DOHH2 (cell line): ENCODE results near the gene PTGER3.

Source experiments
- H3F3A ChIP-seq: fragments of 200-600 bp; sonication (generic), shearing (Covaris generic); 2 replicates; pipeline ENCODE4 v1.6.0; 2016; ENCODE audit warnings: antibody characterized with exemption, mild to moderate bottlenecking; ENCODE audit not compliant: control insufficient read depth, insufficient read depth
- H3K27ac ChIP-seq: fragments of 200-600 bp; sonication (generic); 2 replicates; pipeline ENCODE4 v1.5.1; 2014; ENCODE audit warnings: low read depth, mild to moderate bottlenecking, low read length, moderate library complexity
- H3K27me3 ChIP-seq: fragments of 200-600 bp; sonication (generic); 2 replicates; pipeline ENCODE4 v1.6.1; 2014; ENCODE audit warnings: mild to moderate bottlenecking, low read length, mixed read lengths; ENCODE audit not compliant: control insufficient read depth
- H3K36me3 ChIP-seq: fragments of 200-600 bp; sonication (generic); 2 replicates; pipeline ENCODE4 v1.6.1; 2014; ENCODE audit warnings: mild to moderate bottlenecking, low read length, moderate library complexity, mixed read lengths; ENCODE audit not compliant: control insufficient read depth
- H3K4me1 ChIP-seq: fragments of 200-600 bp; sonication (generic); 2 replicates; pipeline ENCODE4 v1.6.1; 2014; ENCODE audit warnings: mild to moderate bottlenecking, low read length, mixed read lengths; ENCODE audit not compliant: control insufficient read depth
- H3K4me2 ChIP-seq: fragments of 200-600 bp; sonication (generic); 2 replicates; pipeline ENCODE4 v1.6.0; 2014; ENCODE audit warnings: mild to moderate bottlenecking, low read length, moderate library complexity
- H3K4me3 ChIP-seq: fragments of 200-600 bp; sonication (generic); 2 replicates; pipeline ENCODE4 v1.5.1; 2014; ENCODE audit warnings: mild to moderate bottlenecking, low read length, mixed read lengths
- H3K79me2 ChIP-seq: fragments of 200-600 bp; sonication (generic); 2 replicates; pipeline ENCODE4 v1.6.1; 2014; ENCODE audit warnings: mild to moderate bottlenecking, low read length, mixed read lengths; ENCODE audit not compliant: control insufficient read depth
- H3K9me2 ChIP-seq: fragments of 200-600 bp; sonication (generic); replicated peaks from 2 replicates; pipeline ENCODE4 v1.6.1; 2014; ENCODE audit warnings: mild to moderate bottlenecking, low read length, mixed read lengths; ENCODE audit not compliant: control insufficient read depth
- H3K9me3 ChIP-seq: fragments of 200-600 bp; sonication (generic); 2 replicates; pipeline ENCODE4 v1.6.1; 2014; ENCODE audit warnings: antibody characterized with exemption, low read length, mixed read lengths; ENCODE audit not compliant: control insufficient read depth, insufficient read depth
- H4K20me1 ChIP-seq: fragments of 200-600 bp; sonication (generic); 2 replicates; pipeline ENCODE4 v1.6.0; 2014; ENCODE audit warnings: low read depth, mild to moderate bottlenecking, antibody characterized with exemption, low read length, moderate library complexity; ENCODE audit not compliant: control insufficient read depth, insufficient read depth
- CTCF ChIP-seq: fragments of 200-600 bp; sonication (generic); IDR thresholded peaks from one replicate; pipeline ENCODE4 v1.5.1; 2014; ENCODE audit warnings: antibody characterized with exemption, mild to moderate bottlenecking, low read depth, low read length; ENCODE audit not compliant: poor library complexity, severe bottlenecking
- EZH2phosphoT487 ChIP-seq: fragments of 200-600 bp; sonication (generic); IDR thresholded peaks from 2 replicates; pipeline ENCODE4 v1.6.1; 2017; ENCODE audit warnings: borderline replicate concordance, mild to moderate bottlenecking, antibody characterized with exemption, low read length, moderate library complexity, mixed read lengths

The PTGER3 gene

GRCh38 chr1:70966018-70966638 is 81.5 kb downstream of the PTGER3 start:
- H3K4me2 ChIP-seq, result no peak overlapping the region
- no peak for TF ChIP-seq CTCF
- TF ChIP-seq EZH2phosphoT487, result no peak

DNA sequence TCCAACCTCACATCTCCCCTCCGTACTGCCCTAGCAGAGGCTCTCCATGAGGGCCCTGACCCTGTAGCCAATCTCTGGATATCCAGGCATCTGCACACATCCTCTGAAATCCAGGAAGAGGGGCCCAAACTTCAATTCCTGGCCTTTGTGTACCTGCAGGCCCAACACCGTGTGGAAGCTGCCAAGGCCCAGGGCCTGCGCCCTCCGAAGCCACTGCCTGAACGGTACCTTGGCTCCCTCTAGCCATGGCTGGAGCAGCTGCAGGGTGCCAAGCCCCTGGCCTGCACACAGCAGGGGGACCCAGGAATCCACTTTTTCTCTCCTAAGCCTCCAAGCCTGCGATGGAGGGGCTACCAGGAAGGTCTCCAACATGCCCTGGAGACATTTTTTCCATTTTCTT is 84.2 kb downstream of the PTGER3 start:
- Histone ChIP-seq H3K27me3 (no peaks in the 10 kb centered on the region), H3K4me3 (no peak overlapping the region), H3K4me1 (no peaks in the 10 kb centered on the region), H4K20me1 (no peaks in the 10 kb centered on the region), H3K36me3 (no peaks in the 10 kb centered on the region), H3K4me2 (no peak overlapping the region), H3K27ac (no peak overlapping the region), H3F3A (no peaks in the 10 kb centered on the region), H3K9me2 (no peaks in the 10 kb centered on the region), H3K9me3 (no peaks in the 10 kb centered on the region), H3K79me2 (no peaks in the 10 kb centered on the region)
- TF ChIP-seq EZH2phosphoT487 (no peak), CTCF (no peak)

More at GRCh38 chr1:70966018-70966638, 81.5 kb downstream of the PTGER3 start:
- Histone ChIP-seq H3K9me3 (no peaks in the 10 kb centered on the region), H3K27me3 (no peaks in the 10 kb centered on the region), H3K79me2 (no peaks in the 10 kb centered on the region), H4K20me1 (no peaks in the 10 kb centered on the region), H3K4me3 (no peak overlapping the region), H3K4me1 (no peaks in the 10 kb centered on the region), H3K27ac (no peak overlapping the region), H3K36me3 (no peaks in the 10 kb centered on the region), H3K9me2 (no peaks in the 10 kb centered on the region), H3F3A (no peaks in the 10 kb centered on the region)

GRCh38 chr1:70961374-70961975 is 86.1 kb downstream of the PTGER3 start:
- no peaks in the 10 kb centered on the region for H3K9me2 ChIP-seq
- H3K4me3 ChIP-seq, result no peak overlapping the region
- no peaks in the 10 kb centered on the region for H3K4me1 ChIP-seq
- no peak overlapping the region for H3K27ac ChIP-seq
- no peaks in the 10 kb centered on the region for H3K9me3 ChIP-seq
- H4K20me1 ChIP-seq, result no peaks in the 10 kb centered on the region
- no peaks in the 10 kb centered on the region for H3K36me3 ChIP-seq
- no peaks in the 10 kb centered on the region for H3K27me3 ChIP-seq
- H3F3A ChIP-seq, result no peaks in the 10 kb centered on the region
- H3K4me2 ChIP-seq, result no peak overlapping the region
- TF ChIP-seq CTCF (no peak), EZH2phosphoT487 (no peak)
- no peaks in the 10 kb centered on the region for H3K79me2 ChIP-seq
